ENCODE measurements around the gene ZNF554. TPM values are rescaled to one million over a fixed set of nuclear protein-coding genes. Genes with fewer than 3 reads are reported as not detected.

The ZNF554 gene
- total RNA-seq, 1 donor from 2014 or later, result 11.0 TPM

GRCh38 chr19:2823646-2824045 is 4.0 kb downstream of the ZNF554 start:
- Mint-ChIP-seq H3K4me1 (peaks cover 2% of the 10 kb centered on the region), H3K27ac (no peak overlapping the region), H3K9me3 (peaks cover 30% of the 10 kb centered on the region), H3K27me3 (ENCODE audit: insufficient read depth, low read depth) (peaks cover 4% of the 10 kb centered on the region), H3K36me3 (peaks cover 40% of the 10 kb centered on the region), H3K4me3 (no peak overlapping the region)
- Histone ChIP-seq H3K27ac (no peak overlapping the region), H3K27me3 (no peaks in the 10 kb centered on the region), H4K20me1 (ENCODE audit: low read depth) (no peaks in the 10 kb centered on the region), H3K4me2 (no peak overlapping the region), H3K9ac (no peak overlapping the region), H3K9me3 (ENCODE audit: low read depth) (no peaks in the 10 kb centered on the region), H3F3A (ENCODE audit: low read depth) (no peaks in the 10 kb centered on the region), H3K4me3 (no peak overlapping the region), H2AFZ (replicated peaks) (no peak overlapping the region), H3K36me3 (no peaks in the 10 kb centered on the region), H3K79me2 (ENCODE audit: low read depth) (peaks cover 6% of the 10 kb centered on the region), H3K4me1 (no peaks in the 10 kb centered on the region)
- no peak for DNase-seq (ENCODE audit: low spot score)
- TF ChIP-seq CTCF (IDR thresholded peaks at IDR 0.05), result no peak
- TF ChIP-seq EZH2phosphoT487 (IDR thresholded peaks at IDR 0.05), result no peak
- TF ChIP-seq EZH2 (IDR thresholded peaks at IDR 0.05), result no peak

GRCh38 chr19:2824129-2824528 is 4.5 kb downstream of the ZNF554 start:
- peaks cover 34% of the 10 kb centered on the region for H3K9me3 Mint-ChIP-seq
- Histone ChIP-seq H3K9ac (no peak overlapping the region), H2AFZ (replicated peaks) (no peak overlapping the region), H3K79me2 (ENCODE audit: low read depth) (peaks cover 6% of the 10 kb centered on the region), H3K4me2 (no peak overlapping the region), H3K9me3 (ENCODE audit: low read depth) (no peaks in the 10 kb centered on the region), H3K4me3 (no peak overlapping the region), H3K4me1 (no peaks in the 10 kb centered on the region), H4K20me1 (ENCODE audit: low read depth) (no peaks in the 10 kb centered on the region), H3K36me3 (no peaks in the 10 kb centered on the region), H3F3A (ENCODE audit: low read depth) (no peaks in the 10 kb centered on the region), H3K27ac (no peak overlapping the region), H3K27me3 (no peaks in the 10 kb centered on the region)
- H3K36me3 Mint-ChIP-seq, result peaks cover 44% of the 10 kb centered on the region
- TF ChIP-seq EZH2 (IDR thresholded peaks at IDR 0.05) (no peak), EZH2phosphoT487 (IDR thresholded peaks at IDR 0.05) (no peak), CTCF (IDR thresholded peaks at IDR 0.05) (no peak)
- peaks cover 4% of the 10 kb centered on the region for H3K27me3 Mint-ChIP-seq (ENCODE audit: insufficient read depth, low read depth)
- H3K4me3 Mint-ChIP-seq, result no peak overlapping the region
- DNase-seq (ENCODE audit: low spot score), result no peak
- peaks cover 2% of the 10 kb centered on the region for H3K4me1 Mint-ChIP-seq
- no peak overlapping the region for H3K27ac Mint-ChIP-seq

GRCh38 chr19:2827022-2827421 is 7.4 kb downstream of the ZNF554 start:
- Mint-ChIP-seq H3K9me3 (peaks cover 46% of the 10 kb centered on the region), H3K4me1 (no peaks in the 10 kb centered on the region), H3K4me3 (no peak overlapping the region), H3K36me3 (peaks cover 56% of the 10 kb centered on the region), H3K27ac (no peak overlapping the region), H3K27me3 (ENCODE audit: insufficient read depth, low read depth) (peaks cover 2% of the 10 kb centered on the region)
- no peak overlapping the region for H3K27ac ChIP-seq
- no peak overlapping the region for H3K9ac ChIP-seq
- H3K4me2 ChIP-seq, result no peak overlapping the region
- H3K36me3 ChIP-seq, result no peaks in the 10 kb centered on the region
- no peaks in the 10 kb centered on the region for H4K20me1 ChIP-seq (ENCODE audit: low read depth)
- H3K4me1 ChIP-seq, result no peaks in the 10 kb centered on the region
- H3K4me3 ChIP-seq, result no peak overlapping the region
- H2AFZ ChIP-seq (replicated peaks), result no peak overlapping the region
- DNase-seq (ENCODE audit: low spot score), result no peak
- TF ChIP-seq EZH2phosphoT487 (IDR thresholded peaks at IDR 0.05) (no peak), CTCF (IDR thresholded peaks at IDR 0.05) (no peak), EZH2 (IDR thresholded peaks at IDR 0.05) (no peak)
- peaks cover 3% of the 10 kb centered on the region for H3K9me3 ChIP-seq (ENCODE audit: low read depth)
- no peaks in the 10 kb centered on the region for H3K27me3 ChIP-seq
- H3K79me2 ChIP-seq (ENCODE audit: low read depth), result no peaks in the 10 kb centered on the region
- no peaks in the 10 kb centered on the region for H3F3A ChIP-seq (ENCODE audit: low read depth)

Measured in neural progenitor cell (in vitro differentiated cells).